NB4 (cell line): ENCODE data around the gene RNF183.

ENCODE experiments used
- MYC ChIP-seq: IDR thresholded peaks from 2 replicates; pipeline ENCODE4 v1.6.1; 2011; ENCODE audit warnings: low read depth, low read length
- POLR2A ChIP-seq: IDR thresholded peaks from 2 replicates; pipeline ENCODE4 v1.6.1; 2011; ENCODE audit warnings: mild to moderate bottlenecking; ENCODE audit not compliant: insufficient read length; ENCODE audit errors: extremely low read depth
- TF ChIP-seq, protein P1 (sequence below): IDR thresholded peaks from one replicate; pipeline ENCODE4 v1.5.1; 2012; ENCODE audit warnings: low read depth, low read length
- TF ChIP-seq, protein P2 (sequence below): IDR thresholded peaks from 2 replicates; pipeline ENCODE4 v1.6.1; 2011; ENCODE audit warnings: low read depth, low read length

DNA sequence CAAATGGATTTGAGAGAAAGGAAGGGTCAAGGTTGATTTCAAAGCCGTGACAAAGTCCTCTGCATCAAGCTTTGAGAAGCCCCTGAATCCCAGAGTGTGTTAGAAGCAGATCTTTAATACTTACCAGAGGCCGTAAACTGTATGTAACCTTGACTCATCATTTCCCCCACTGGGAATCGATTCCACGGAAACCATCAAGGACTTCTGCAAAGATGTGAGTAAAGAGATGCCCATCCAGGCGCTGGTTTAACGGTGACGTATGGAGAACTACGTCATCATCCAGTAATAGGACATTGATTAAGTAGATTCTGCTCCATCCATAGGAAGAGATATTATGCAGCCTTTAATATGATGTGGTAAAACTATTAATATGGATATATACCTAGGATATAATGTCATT, 1.6 kb downstream of the RNF183 start:
- TF ChIP-seq POLR2A (no peak), MYC (no peak)
- TF ChIP-seq, protein P1, sequence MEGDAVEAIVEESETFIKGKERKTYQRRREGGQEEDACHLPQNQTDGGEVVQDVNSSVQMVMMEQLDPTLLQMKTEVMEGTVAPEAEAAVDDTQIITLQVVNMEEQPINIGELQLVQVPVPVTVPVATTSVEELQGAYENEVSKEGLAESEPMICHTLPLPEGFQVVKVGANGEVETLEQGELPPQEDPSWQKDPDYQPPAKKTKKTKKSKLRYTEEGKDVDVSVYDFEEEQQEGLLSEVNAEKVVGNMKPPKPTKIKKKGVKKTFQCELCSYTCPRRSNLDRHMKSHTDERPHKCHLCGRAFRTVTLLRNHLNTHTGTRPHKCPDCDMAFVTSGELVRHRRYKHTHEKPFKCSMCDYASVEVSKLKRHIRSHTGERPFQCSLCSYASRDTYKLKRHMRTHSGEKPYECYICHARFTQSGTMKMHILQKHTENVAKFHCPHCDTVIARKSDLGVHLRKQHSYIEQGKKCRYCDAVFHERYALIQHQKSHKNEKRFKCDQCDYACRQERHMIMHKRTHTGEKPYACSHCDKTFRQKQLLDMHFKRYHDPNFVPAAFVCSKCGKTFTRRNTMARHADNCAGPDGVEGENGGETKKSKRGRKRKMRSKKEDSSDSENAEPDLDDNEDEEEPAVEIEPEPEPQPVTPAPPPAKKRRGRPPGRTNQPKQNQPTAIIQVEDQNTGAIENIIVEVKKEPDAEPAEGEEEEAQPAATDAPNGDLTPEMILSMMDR, result no peak
- TF ChIP-seq, protein P2, sequence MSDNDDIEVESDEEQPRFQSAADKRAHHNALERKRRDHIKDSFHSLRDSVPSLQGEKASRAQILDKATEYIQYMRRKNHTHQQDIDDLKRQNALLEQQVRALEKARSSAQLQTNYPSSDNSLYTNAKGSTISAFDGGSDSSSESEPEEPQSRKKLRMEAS, result no peak
